ENCODE measurements around the gene TAAR2. TPM values are rescaled to one million over a fixed set of nuclear protein-coding genes. Genes with fewer than 3 reads are reported as not detected.

The TAAR2 gene
- polyA plus RNA-seq, 1 donor (not counting 4 experiments of a cell fraction or from before 2014, with no cell fraction given) = not detected

- no peak overlapping the region for H2AFZ ChIP-seq (ENCODE audit: control insufficient read depth, low read length)
- H3K4me1 ChIP-seq (ENCODE audit: control insufficient read depth, extremely low read depth, insufficient read depth, low read length) = no peaks in the 10 kb centered on the region
- H3K36me3 ChIP-seq (ENCODE audit: control insufficient read depth in 2 of 2, extremely low read depth in 1 of 2, insufficient read depth in 2 of 2, low read length in 2 of 2) = no peaks in the 10 kb centered on the region
- H3K4me3 ChIP-seq (ENCODE audit: control insufficient read depth in 2 of 3, extremely low read depth in 1 of 3, insufficient read depth in 2 of 3, low read depth in 1 of 3, low read length in 3 of 3) = no peak overlapping the region
- no peaks in the 10 kb centered on the region for H3K27me3 ChIP-seq (ENCODE audit: control insufficient read depth, extremely low read depth, insufficient read depth, low read length)
- dilution Hi-C loops (cut with MboI; ENCODE audit: extremely low pct_ligation_motif_present, low sequenced_read_pairs) = no loop called here
- H4K20me1 ChIP-seq (ENCODE audit: control insufficient read depth, extremely low read depth, insufficient read depth, low read length) = no peaks in the 10 kb centered on the region
- no peak overlapping the region for H3K4me2 ChIP-seq (ENCODE audit: control insufficient read depth, extremely low read depth, insufficient read depth, low read depth, low read length)
- no peaks in the 10 kb centered on the region for H3K9me1 ChIP-seq (ENCODE audit: control insufficient read depth, extremely low read depth, insufficient read depth, low read length)
- DNase-seq (ENCODE audit: low read depth, low spot score) (no peak), FAIRE-seq (no peak)
- no peak overlapping the region for H3K27ac ChIP-seq (ENCODE audit: control insufficient read depth, insufficient read depth, low read length)
- H3K9me3 ChIP-seq (ENCODE audit: control insufficient read depth, low read depth, low read length) = no peaks in the 10 kb centered on the region
- TF ChIP-seq EZH2 (IDR thresholded peaks at IDR 0.05; ENCODE audit: low read length) (no peak), CTCF (optimal IDR thresholded peaks at IDR 0.05 in 1 of 3, IDR thresholded peaks at IDR 0.05 in 1 of 3, conservative IDR thresholded peaks at IDR 0.05 in 1 of 3; ENCODE audit: extremely low read depth in 1 of 3, insufficient read depth in 2 of 3, low read length in 3 of 3) (no peak)
- no peaks in the 10 kb centered on the region for H3K79me2 ChIP-seq (ENCODE audit: control insufficient read depth, insufficient read depth, low read length)
- H3K9ac ChIP-seq (ENCODE audit: control insufficient read depth, extremely low read depth, insufficient read depth, low read length) = no peak overlapping the region
These were observed 799 bp downstream of the TAAR2 start for GRCh38 chr6:132623106-132623845.

GRCh38 chr6:132616677-132617076 is 7.4 kb downstream of the TAAR2 start:
- Histone ChIP-seq H3K36me3 (ENCODE audit: control insufficient read depth in 2 of 2, extremely low read depth in 1 of 2, insufficient read depth in 2 of 2, low read length in 2 of 2) (no peaks in the 10 kb centered on the region), H3K9ac (ENCODE audit: control insufficient read depth, extremely low read depth, insufficient read depth, low read length) (no peak overlapping the region), H3K4me2 (ENCODE audit: control insufficient read depth, extremely low read depth, insufficient read depth, low read depth, low read length) (no peak overlapping the region), H3K79me2 (ENCODE audit: control insufficient read depth, insufficient read depth, low read length) (no peaks in the 10 kb centered on the region), H2AFZ (ENCODE audit: control insufficient read depth, low read length) (no peak overlapping the region), H3K4me1 (ENCODE audit: control insufficient read depth, extremely low read depth, insufficient read depth, low read length) (peaks cover 17% of the 10 kb centered on the region), H3K9me1 (ENCODE audit: control insufficient read depth, extremely low read depth, insufficient read depth, low read length) (no peaks in the 10 kb centered on the region), H3K27me3 (ENCODE audit: control insufficient read depth, extremely low read depth, insufficient read depth, low read length) (no peaks in the 10 kb centered on the region), H3K4me3 (ENCODE audit: control insufficient read depth in 2 of 3, extremely low read depth in 1 of 3, insufficient read depth in 2 of 3, low read depth in 1 of 3, low read length in 3 of 3) (no peak overlapping the region), H3K9me3 (ENCODE audit: control insufficient read depth, low read depth, low read length) (no peaks in the 10 kb centered on the region), H3K27ac (ENCODE audit: control insufficient read depth, insufficient read depth, low read length) (no peak overlapping the region), H4K20me1 (ENCODE audit: control insufficient read depth, extremely low read depth, insufficient read depth, low read length) (no peaks in the 10 kb centered on the region)
- DNase-seq (ENCODE audit: low read depth, low spot score) (no peak), FAIRE-seq (no peak)
- dilution Hi-C loops (cut with MboI; ENCODE audit: extremely low pct_ligation_motif_present, low sequenced_read_pairs) = no loop called here
- TF ChIP-seq CTCF (optimal IDR thresholded peaks at IDR 0.05 in 1 of 3, IDR thresholded peaks at IDR 0.05 in 1 of 3, conservative IDR thresholded peaks at IDR 0.05 in 1 of 3; ENCODE audit: extremely low read depth in 1 of 3, insufficient read depth in 2 of 3, low read length in 3 of 3) (no peak), EZH2 (IDR thresholded peaks at IDR 0.05; ENCODE audit: low read length) (no peak)

Data from keratinocyte (primary cell).